Measurements from ENCODE around the gene GPR42.

GPR42 gene

GRCh38 chr19:35360880-35361420 is 9.9 kb upstream of the GPR42 start:
- no peak overlapping the region for H3K27ac ChIP-seq
- no peak for TF ChIP-seq CTCF (conservative IDR thresholded peaks at IDR 0.05)

GRCh38 chr19:35362261-35363000 is 8.4 kb upstream of the GPR42 start:
- no peak for TF ChIP-seq CTCF (conservative IDR thresholded peaks at IDR 0.05)
- H3K27ac ChIP-seq, result no peak overlapping the region

GRCh38 chr19:35363001-35363590 is 7.8 kb upstream of the GPR42 start:
- H3K27ac ChIP-seq, result no peak overlapping the region
- TF ChIP-seq CTCF (conservative IDR thresholded peaks at IDR 0.05), result no peak

GRCh38 chr19:35363711-35364425 is 7.0 kb upstream of the GPR42 start:
- TF ChIP-seq CTCF (conservative IDR thresholded peaks at IDR 0.05), result no peak
- H3K27ac ChIP-seq, result no peak overlapping the region

- no peak overlapping the region for H3K27ac ChIP-seq
- no peak for TF ChIP-seq CTCF (conservative IDR thresholded peaks at IDR 0.05)
Measured at GRCh38 chr19:35365303-35365702, 5.6 kb upstream of the GPR42 start.

- H3K27ac ChIP-seq, result no peak overlapping the region
- TF ChIP-seq CTCF (conservative IDR thresholded peaks at IDR 0.05), result no peak
Measured at GRCh38 chr19:35368378-35368777, 2.5 kb upstream of the GPR42 start.

GRCh38 chr19:35369522-35369921 is 1.3 kb upstream of the GPR42 start:
- no peak for TF ChIP-seq CTCF (conservative IDR thresholded peaks at IDR 0.05)
- H3K27ac ChIP-seq, result no peak overlapping the region
